Kidney epithelial cell (primary cell): ENCODE data around the gene CEP55. TPM values are rescaled to one million over a fixed set of nuclear protein-coding genes. Genes with fewer than 3 reads are reported as not detected.
"Not testable (repeated sequence)": the region's sequence is repeated elsewhere in the genome, so short reads cannot be mapped to it uniquely, and the experiment has no call there.

Experiments used
- DNase-seq: peaks from one replicate; pipeline ENCODE4 v3.0.0-alpha.2; 2010; ENCODE audit warnings: low read depth
- H3K27me3 ChIP-seq: 2 replicates; pipeline ENCODE4 v1.6.0; 2011; ENCODE audit warnings: low read length; ENCODE audit not compliant: control insufficient read depth, insufficient read depth
- H3K36me3 ChIP-seq: 2 replicates; pipeline ENCODE4 v1.5.1; 2011; ENCODE audit warnings: low read length; ENCODE audit not compliant: control insufficient read depth, insufficient read depth
- H3K4me3 ChIP-seq: 2 replicates; pipeline ENCODE4 v1.5.1; 2011; ENCODE audit warnings: low read depth, mild to moderate bottlenecking, control low read depth, low read length
- total RNA-seq: library from RNA; depleted of rRNA; stranded (reverse); fragments of >200 nt; gene quantifications from 2 replicates; pipeline ENCODE4 v1.2.3, GENCODE V29; 2015
- TF ChIP-seq, protein P1 (sequence below): IDR thresholded peaks from 2 replicates; pipeline ENCODE4 v1.5.1; 2011; ENCODE audit warnings: mild to moderate bottlenecking, moderate library complexity, low read length, control low read depth, inconsistent platforms; ENCODE audit not compliant: insufficient read depth, poor library complexity, severe bottlenecking

The CEP55 gene
- total RNA-seq, 1 donor from 2014 or later, result 11.4 TPM

DNA sequence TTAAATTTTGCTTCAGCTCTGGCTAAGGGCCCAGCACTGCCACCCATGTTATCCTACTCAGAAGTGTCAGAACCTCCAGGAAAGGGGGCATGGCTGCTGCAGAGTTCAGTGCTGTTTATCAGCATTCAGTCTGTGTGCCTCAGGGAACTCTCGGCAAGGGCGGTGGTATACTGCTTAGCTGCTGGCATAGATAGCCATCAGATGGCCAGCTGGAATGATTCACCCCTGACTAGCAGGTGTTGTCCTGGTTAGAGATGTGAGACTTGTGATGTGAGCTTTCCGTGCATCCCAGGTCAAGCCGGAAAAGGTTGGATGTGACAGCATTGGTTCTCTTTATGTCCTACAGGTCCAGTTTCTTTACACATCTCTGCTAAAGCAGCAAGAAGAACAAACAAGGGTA lies 22.1 kb downstream of the CEP55 start:
- Histone ChIP-seq H3K36me3 (no peaks in the 10 kb centered on the region), H3K27me3 (no peaks in the 10 kb centered on the region), H3K4me3 (no peak overlapping the region)
- TF ChIP-seq, protein P1, sequence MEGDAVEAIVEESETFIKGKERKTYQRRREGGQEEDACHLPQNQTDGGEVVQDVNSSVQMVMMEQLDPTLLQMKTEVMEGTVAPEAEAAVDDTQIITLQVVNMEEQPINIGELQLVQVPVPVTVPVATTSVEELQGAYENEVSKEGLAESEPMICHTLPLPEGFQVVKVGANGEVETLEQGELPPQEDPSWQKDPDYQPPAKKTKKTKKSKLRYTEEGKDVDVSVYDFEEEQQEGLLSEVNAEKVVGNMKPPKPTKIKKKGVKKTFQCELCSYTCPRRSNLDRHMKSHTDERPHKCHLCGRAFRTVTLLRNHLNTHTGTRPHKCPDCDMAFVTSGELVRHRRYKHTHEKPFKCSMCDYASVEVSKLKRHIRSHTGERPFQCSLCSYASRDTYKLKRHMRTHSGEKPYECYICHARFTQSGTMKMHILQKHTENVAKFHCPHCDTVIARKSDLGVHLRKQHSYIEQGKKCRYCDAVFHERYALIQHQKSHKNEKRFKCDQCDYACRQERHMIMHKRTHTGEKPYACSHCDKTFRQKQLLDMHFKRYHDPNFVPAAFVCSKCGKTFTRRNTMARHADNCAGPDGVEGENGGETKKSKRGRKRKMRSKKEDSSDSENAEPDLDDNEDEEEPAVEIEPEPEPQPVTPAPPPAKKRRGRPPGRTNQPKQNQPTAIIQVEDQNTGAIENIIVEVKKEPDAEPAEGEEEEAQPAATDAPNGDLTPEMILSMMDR, result no peak
- DNase-seq, result no peak

DNA sequence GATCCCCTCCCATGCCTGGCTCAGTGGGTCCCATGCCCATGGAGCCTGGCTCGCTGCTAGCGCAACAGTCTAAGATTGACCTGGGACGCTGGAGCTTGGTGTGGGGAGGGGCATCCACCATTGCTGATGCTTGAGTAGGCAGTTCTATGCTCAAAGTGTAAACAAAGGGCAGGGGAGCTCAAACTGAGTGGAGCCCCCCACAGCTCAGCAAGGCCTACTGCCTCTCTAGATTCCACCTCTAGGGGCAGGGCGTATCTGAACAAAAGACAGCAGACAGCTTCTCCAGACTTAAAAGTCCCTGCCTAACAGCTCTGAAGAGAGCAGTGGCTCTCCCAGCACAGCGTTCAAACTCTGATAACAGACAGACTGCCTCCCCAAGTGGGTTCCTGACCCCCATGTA lies 38.9 kb downstream of the CEP55 start:
- no peaks in the 10 kb centered on the region for H3K27me3 ChIP-seq
- no peak overlapping the region for H3K4me3 ChIP-seq
- no peak for DNase-seq
- H3K36me3 ChIP-seq, result no peaks in the 10 kb centered on the region
- TF ChIP-seq, protein P1, result no peak

DNA sequence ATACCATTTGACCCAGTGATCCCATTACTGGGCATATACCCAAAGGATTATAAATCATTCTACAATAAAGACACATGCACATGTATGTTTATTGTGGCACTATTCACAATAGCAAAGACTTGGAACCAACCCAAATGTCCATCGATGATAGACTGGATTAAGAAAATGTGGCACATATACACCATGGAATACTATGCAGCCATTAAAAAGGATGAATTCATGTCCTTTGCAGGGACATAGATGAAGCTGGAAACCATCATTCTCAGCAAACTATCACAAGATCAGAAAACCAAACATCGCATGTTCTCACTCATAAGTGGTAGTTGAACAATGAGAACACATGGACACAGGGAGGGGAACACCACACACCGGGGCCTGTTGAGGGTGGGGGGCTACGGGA lies 44.5 kb downstream of the CEP55 start:
- H3K27me3 ChIP-seq, DNase-seq, H3K36me3 ChIP-seq, H3K4me3 ChIP-seq: not testable (repeated sequence)

DNA sequence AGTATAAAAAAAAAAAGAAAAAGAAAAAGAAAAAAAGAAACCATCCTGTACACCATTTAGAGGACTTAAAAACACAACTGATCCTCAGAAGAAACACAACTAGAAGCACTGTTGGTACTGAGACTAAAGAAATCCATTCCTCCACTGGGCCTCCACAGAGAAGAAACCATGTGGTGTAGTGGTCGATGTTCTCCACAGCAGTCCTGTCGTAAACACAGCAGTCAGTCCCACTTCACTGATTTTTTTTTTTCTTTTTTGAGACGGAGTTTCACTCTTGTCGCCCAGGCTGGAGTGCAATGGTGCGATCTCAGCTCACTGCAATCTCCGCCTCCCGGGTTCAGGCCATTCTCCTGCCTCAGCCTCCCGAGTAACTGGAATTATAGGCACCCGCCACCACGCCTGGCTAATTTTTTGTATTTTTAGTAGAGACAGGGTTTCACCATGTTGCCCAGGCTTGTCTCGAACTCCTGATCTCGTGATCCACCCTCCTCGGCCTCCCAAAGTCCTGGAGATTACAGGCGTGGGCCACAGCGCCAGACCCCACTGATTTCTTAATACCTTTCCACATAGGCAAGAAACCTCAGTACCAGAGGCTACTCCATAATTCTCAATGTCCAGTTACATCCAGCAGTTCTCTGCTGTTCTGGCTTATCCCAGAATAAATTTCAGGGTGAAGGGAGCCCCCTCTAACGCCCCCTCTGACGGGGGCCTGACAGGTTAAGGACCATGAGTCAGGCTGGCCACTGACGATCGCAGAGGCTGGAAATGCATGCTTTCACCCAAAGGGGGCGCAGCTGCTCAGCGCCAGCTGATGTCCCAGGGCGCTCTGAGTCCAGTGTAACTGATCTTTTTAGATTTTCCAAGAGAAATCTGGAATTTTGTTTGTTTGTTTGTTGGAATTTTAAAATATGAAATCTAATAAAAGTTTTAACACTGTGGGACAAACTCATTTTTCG lies 45.3 kb downstream of the CEP55 start:
- no peak for DNase-seq
- Histone ChIP-seq H3K4me3 (no peak overlapping the region), H3K27me3 (no peaks in the 10 kb centered on the region), H3K36me3 (no peaks in the 10 kb centered on the region)
- TF ChIP-seq, protein P1, result peak; percentile 91

DNA sequence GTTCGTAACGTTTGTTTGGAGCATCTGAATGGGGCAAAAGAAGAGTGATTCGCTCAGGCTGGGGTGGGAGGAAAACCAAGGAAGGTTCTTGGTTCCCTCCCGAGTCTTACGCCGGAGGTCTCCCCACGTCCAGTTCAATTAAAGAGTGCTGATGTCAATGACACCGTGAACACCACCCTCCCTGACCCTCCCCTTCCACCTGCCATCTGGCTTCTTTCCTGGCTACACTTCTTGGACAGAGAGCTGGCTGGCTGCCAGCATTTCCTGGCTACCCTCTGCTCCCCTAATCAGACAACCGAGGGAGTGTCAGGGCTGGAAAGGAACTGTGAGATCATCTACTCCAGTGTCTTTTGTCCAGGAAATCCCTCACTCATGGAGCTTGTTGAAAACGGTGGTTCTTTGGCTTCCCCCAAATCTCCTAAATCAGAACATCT lies 46.0 kb downstream of the CEP55 start:
- DNase-seq, result no peak
- H3K36me3 ChIP-seq, result no peaks in the 10 kb centered on the region
- TF ChIP-seq, protein P1, result no peak
- no peaks in the 10 kb centered on the region for H3K27me3 ChIP-seq
- H3K4me3 ChIP-seq, result no peak overlapping the region

DNA sequence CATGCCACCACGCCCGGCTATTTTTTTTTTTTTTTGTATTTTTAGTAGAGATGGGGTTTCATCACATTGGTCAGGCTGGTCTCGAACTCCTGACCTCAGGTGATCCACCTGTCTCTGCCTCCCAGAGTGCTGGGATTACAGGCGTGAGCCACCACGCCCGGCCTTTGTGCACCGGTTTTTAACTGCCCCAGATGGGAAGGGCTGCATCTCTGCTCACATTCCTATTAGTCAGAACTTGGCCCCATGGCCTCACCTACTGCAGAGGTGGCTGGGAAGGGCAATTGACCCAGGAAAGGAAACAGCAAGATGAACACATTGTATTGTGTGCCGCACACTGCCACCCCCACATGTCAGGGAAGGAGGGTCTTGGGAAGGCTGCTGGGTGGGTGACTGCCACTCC lies 50.6 kb downstream of the CEP55 start:
- not testable (repeated sequence) for H3K36me3 ChIP-seq, H3K27me3 ChIP-seq, H3K4me3 ChIP-seq, DNase-seq

DNA sequence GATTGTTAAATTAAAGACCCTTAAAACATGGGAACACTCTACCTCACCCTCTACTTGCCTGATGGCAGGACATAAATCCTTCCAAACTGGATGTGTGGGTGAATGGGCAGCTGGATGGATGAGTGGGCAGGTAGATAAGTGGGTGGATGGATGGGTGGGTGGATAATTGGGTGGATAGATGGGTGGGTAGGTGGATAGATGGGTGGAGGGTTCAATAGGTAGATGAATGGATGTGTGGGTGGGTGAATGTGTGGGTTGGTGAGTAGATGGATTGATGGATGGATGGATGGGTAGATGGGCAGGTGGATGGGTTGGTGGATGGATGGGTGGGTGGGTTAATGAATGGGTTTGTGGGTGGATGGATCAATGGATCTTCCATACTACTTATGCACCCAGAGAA lies 51.1 kb downstream of the CEP55 start:
- H3K36me3 ChIP-seq, result no peaks in the 10 kb centered on the region
- DNase-seq, result no peak
- no peak overlapping the region for H3K4me3 ChIP-seq
- TF ChIP-seq, protein P1, result no peak
- no peaks in the 10 kb centered on the region for H3K27me3 ChIP-seq
